Neural cell (in vitro differentiated cells): ENCODE measurements around the gene STARD13.

Experiments used
- CTCF ChIP-seq: fragments of 450-650 bp; IDR thresholded peaks from 2 replicates; pipeline ENCODE4 v1.5.1; 2014; ENCODE audit warnings: antibody characterized with exemption, mild to moderate bottlenecking, moderate library complexity; ENCODE audit not compliant: poor library complexity, severe bottlenecking
- EP300 ChIP-seq: fragments of 450-650 bp; conservative IDR thresholded peaks from 2 replicates; pipeline ENCODE4 v1.6.1; 2014; ENCODE audit warnings: antibody characterized with exemption, mild to moderate bottlenecking, moderate library complexity; ENCODE audit not compliant: poor library complexity, severe bottlenecking
- EZH2 ChIP-seq: fragments of 200-600, 300-800 bp; shearing (Covaris generic), sonication (generic); IDR thresholded peaks from 2 replicates; pipeline ENCODE4 v1.6.1; 2014; ENCODE audit warnings: antibody characterized with exemption, low read length, borderline replicate concordance, mild to moderate bottlenecking; ENCODE audit not compliant: insufficient read depth, poor library complexity, severe bottlenecking
- TAF1 ChIP-seq: IDR thresholded peaks from 2 replicates; pipeline ENCODE4 v1.6.1; 2012; ENCODE audit warnings: low read depth

GRCh38 chr13:33286128-33286527 is 573 bp upstream of the STARD13 start:
- no peak for TF ChIP-seq EP300
- TF ChIP-seq EZH2, result no peak
- TF ChIP-seq TAF1, result no peak
- TF ChIP-seq CTCF, result no peak
